HepG2 (cell line): Measurements from ENCODE around the gene IL2RG. TPM values are rescaled to one million over a fixed set of nuclear protein-coding genes. Genes with fewer than 3 reads are reported as not detected.

Source experiments
- polyA plus RNA-seq, 8 experiments: library from polyadenylated mRNA; depleted of rRNA in 3 of 8; stranded (reverse) in 7 of 8; unstranded in 1 of 8; fragments of >200 nt; fragmentation: Illumina TruSeq in 4 of 8; extraction: Trizol in 4 of 8; gene quantifications; 2 replicates each; pipeline versions ENCODE4 v1.2.1 to v1.2.3, GENCODE V29; 2011 to 2016; ENCODE audit warnings: low read depth in 4 of 8, missing spikeins in 1 of 8, mixed read lengths in 1 of 8; ENCODE audit not compliant: insufficient read depth in 1 of 8
- small RNA-seq, 3 experiments: library from RNA; depleted of rRNA; stranded (forward); fragments of <200 nt; gene quantifications; one replicate each; pipeline ENCODE3, GENCODE V24; 2012; ENCODE audit warnings: low read depth in 2 of 3, low replicate concordance in 1 of 3; ENCODE audit not compliant: insufficient read length in 3 of 3, insufficient read depth in 2 of 3
- total RNA-seq, 5 experiments: library from RNA; depleted of rRNA; stranded (reverse); fragments of >200 nt; fragmentation: Illumina TruSeq; extraction: Trizol; gene quantifications; 2 replicates each; pipeline ENCODE4 v1.2.3, GENCODE V29; 2016; ENCODE audit warnings: low read depth in 1 of 5

Gene IL2RG
- total and polyA plus RNA-seq, 2 of the 13 experiments (the other 11 are each of a cell fraction or from before 2014, with no cell fraction given) = 0.98 TPM; not detected in 1

Small RNA genes within 50 kb of the gene (small RNA-seq; reads per million reads assigned to genes)
- 0 reads per million in 3 experiments for gene CXorf65

Other genes with a start within 250 kb of the IL2RG start
- not detected in 2 replicates for gene TEX11, start 202.9 kb downstream of the IL2RG start, total RNA-seq (2016; rRNA removed; fragmentation: Illumina TruSeq; extraction: Trizol)
- gene TEX11, start 202.9 kb downstream of the IL2RG start, polyA plus RNA-seq (2011; rRNA removed) = not detected in 2 replicates
- not detected in 2 replicates for gene SLC7A3, start 180.5 kb downstream of the IL2RG start, total RNA-seq (2016; rRNA removed; fragmentation: Illumina TruSeq; extraction: Trizol)
- not detected in 2 replicates for gene SLC7A3, start 180.5 kb downstream of the IL2RG start, polyA plus RNA-seq (2011; rRNA removed)
- 42.2 and 51.5 TPM in 2 replicates for gene SNX12, start 43.2 kb downstream of the IL2RG start, total RNA-seq (2016; rRNA removed; fragmentation: Illumina TruSeq; extraction: Trizol)
- gene SNX12, start 43.2 kb downstream of the IL2RG start, polyA plus RNA-seq (2011; rRNA removed) = 27.3 and 30.3 TPM in 2 replicates
- 4.6 and 5.7 TPM in 2 replicates for gene FOXO4, start 15.7 kb downstream of the IL2RG start, total RNA-seq (2016; rRNA removed; fragmentation: Illumina TruSeq; extraction: Trizol)
- 5.1 and 9.3 TPM in 2 replicates for gene FOXO4, start 15.7 kb downstream of the IL2RG start, polyA plus RNA-seq (2011; rRNA removed)
- gene CXorf65, start 4.8 kb downstream of the IL2RG start, total RNA-seq (2016; rRNA removed; fragmentation: Illumina TruSeq; extraction: Trizol) = not detected in 2 replicates
- not detected in 2 replicates for gene CXorf65, start 4.8 kb downstream of the IL2RG start, polyA plus RNA-seq (2011; rRNA removed)
- gene MED12, start 7.0 kb upstream of the IL2RG start, total RNA-seq (2016; rRNA removed; fragmentation: Illumina TruSeq; extraction: Trizol) = 15.0 and 16.0 TPM in 2 replicates
- 9.4 and 13.5 TPM in 2 replicates for gene MED12, start 7.0 kb upstream of the IL2RG start, polyA plus RNA-seq (2011; rRNA removed)
- 0.04 TPM in 1 of 2 replicates, not detected in the other for gene NLGN3, start 33.3 kb upstream of the IL2RG start, total RNA-seq (2016; rRNA removed; fragmentation: Illumina TruSeq; extraction: Trizol)
- 0.16 and 0.29 TPM in 2 replicates for gene NLGN3, start 33.3 kb upstream of the IL2RG start, polyA plus RNA-seq (2011; rRNA removed)
- 47.8 and 111 TPM in 2 replicates for gene GJB1, start 111.6 kb upstream of the IL2RG start, total RNA-seq (2016; rRNA removed; fragmentation: Illumina TruSeq; extraction: Trizol)
- 161 and 197 TPM in 2 replicates for gene GJB1, start 111.6 kb upstream of the IL2RG start, polyA plus RNA-seq (2011; rRNA removed)
- gene ZMYM3, start 142.6 kb upstream of the IL2RG start, total RNA-seq (2016; rRNA removed; fragmentation: Illumina TruSeq; extraction: Trizol) = 26.4 and 34.7 TPM in 2 replicates
- gene ZMYM3, start 142.6 kb upstream of the IL2RG start, polyA plus RNA-seq (2011; rRNA removed) = 35.4 and 41.5 TPM in 2 replicates
- gene NONO, start 172.1 kb upstream of the IL2RG start, total RNA-seq (2016; rRNA removed; fragmentation: Illumina TruSeq; extraction: Trizol) = 387 and 408 TPM in 2 replicates
- gene NONO, start 172.1 kb upstream of the IL2RG start, polyA plus RNA-seq (2011; rRNA removed) = 552 and 605 TPM in 2 replicates
- 0.21 and 2.2 TPM in 2 replicates for gene ITGB1BP2, start 190.2 kb upstream of the IL2RG start, total RNA-seq (2016; rRNA removed; fragmentation: Illumina TruSeq; extraction: Trizol)
- gene ITGB1BP2, start 190.2 kb upstream of the IL2RG start, polyA plus RNA-seq (2011; rRNA removed) = 0.88 and 0.90 TPM in 2 replicates